ENCODE results near the gene FDXR.

- no peak for TF ChIP-seq POLR2A (IDR thresholded peaks at IDR 0.05; ENCODE audit: extremely low read depth, insufficient read length)
- no peak for TF ChIP-seq CTCF (IDR thresholded peaks at IDR 0.05; ENCODE audit: low read depth, low read length)
- TF ChIP-seq, protein P1, sequence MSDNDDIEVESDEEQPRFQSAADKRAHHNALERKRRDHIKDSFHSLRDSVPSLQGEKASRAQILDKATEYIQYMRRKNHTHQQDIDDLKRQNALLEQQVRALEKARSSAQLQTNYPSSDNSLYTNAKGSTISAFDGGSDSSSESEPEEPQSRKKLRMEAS (IDR thresholded peaks at IDR 0.05; ENCODE audit: low read depth, low read length) = no peak
Observed at GRCh38 chr17:74862919-74863318, 9.9 kb downstream of the FDXR start.

All from NB4 (cell line).